ENCODE measurements around the gene TNFRSF25. TPM values are rescaled to one million over a fixed set of nuclear protein-coding genes. Genes with fewer than 3 reads are reported as not detected.

The TNFRSF25 gene
- total and polyA plus RNA-seq, 2 of the 8 experiments (the other 6 are each of a cell fraction or from before 2014, with no cell fraction given), result 10.7 to 19.5 TPM

- Histone ChIP-seq H4K91ac (replicated peaks; ENCODE audit: insufficient read length, low read length) (no peak overlapping the region), H2BK12ac (ENCODE audit: low read depth, low read length) (no peak overlapping the region), H4K8ac (ENCODE audit: extremely low read depth, insufficient read depth, low read length) (peak overlapping the region; percentile 53; the same call in 1 of the 2 replicates), H3K27ac (ENCODE audit: low read depth, low read length) (no peak overlapping the region), H2BK5ac (ENCODE audit: low read depth, low read length) (no peak overlapping the region), H3K14ac (ENCODE audit: insufficient read length) (no peak overlapping the region), H2AK5ac (ENCODE audit: low read depth, low read length) (no peak overlapping the region; the same call in 1 of the 2 replicates), H3K23me2 (ENCODE audit: low read depth, low read length) (peaks cover 13% of the 10 kb centered on the region; the same call in 1 of the 2 replicates), H3K56ac (replicated peaks; ENCODE audit: insufficient read length, low read depth, low read length) (no peak overlapping the region), H4K20me1 (replicated peaks in 1 of 2; ENCODE audit: control insufficient read depth in 1 of 2, insufficient read depth in 2 of 2, low read length in 2 of 2) (peaks cover 2 to 3% of the 10 kb centered on the region in 2 experiments), H2BK120ac (replicated peaks; ENCODE audit: low read depth, low read length) (no peak overlapping the region), H3K4me1 (replicated peaks in 1 of 4; ENCODE audit: control insufficient read depth in 3 of 4, insufficient read depth in 4 of 4, low read length in 3 of 4) (peaks cover 0 to 28% (median 19%) of the 10 kb centered on the region in 4 experiments; a peak in 6 of 7 replicates), H3K9me3 (ENCODE audit: insufficient read depth in 2 of 2, low read depth in 1 of 2, low read length in 1 of 2) (no peaks in the 10 kb centered on the region), H3K79me2 (ENCODE audit: control insufficient read depth in 1 of 2, insufficient read depth in 2 of 2, low read length in 2 of 2) (no peaks in the 10 kb centered on the region), H3K23ac (ENCODE audit: insufficient read length) (no peak overlapping the region), H3K4ac (replicated peaks; ENCODE audit: insufficient read length, low read depth, low read length) (no peak overlapping the region), H3K4me3 (ENCODE audit: extremely low read depth in 1 of 4, insufficient read depth in 2 of 4, low read depth in 3 of 4, low read length in 4 of 4) (no peak overlapping the region), H2BK20ac (ENCODE audit: low read length) (no peak overlapping the region), H3K9ac (replicated peaks in 1 of 4; ENCODE audit: extremely low read depth in 1 of 4, low read depth in 3 of 4, low read length in 3 of 4) (no peak overlapping the region), H3K27me3 (replicated peaks in 1 of 4; ENCODE audit: control insufficient read depth in 3 of 4, extremely low read depth in 1 of 4, insufficient read depth in 3 of 4, low read length in 3 of 4) (peaks cover 0 to 2% (median 0%) of the 10 kb centered on the region in 4 experiments; a peak in 3 of 7 replicates), H4K5ac (ENCODE audit: insufficient read length, low read depth, low read length) (no peak overlapping the region), H2AFZ (ENCODE audit: low read length) (no peak overlapping the region), H2BK15ac (ENCODE audit: low read length) (0 out of 2 replicates have a peak overlapping the region, but pooled peaks have one; percentile 72), H3K36me3 (ENCODE audit: control insufficient read depth in 2 of 4, insufficient read depth in 4 of 4, low read length in 3 of 4) (no peaks in the 10 kb centered on the region), H3K79me1 (ENCODE audit: low read depth, low read length) (peaks cover 2% of the 10 kb centered on the region; the same call in 1 of the 2 replicates), H3K4me2 (ENCODE audit: insufficient read depth in 1 of 2, low read depth in 2 of 2, low read length in 2 of 2) (no peak overlapping the region), H3K18ac (ENCODE audit: extremely low read depth, low read length) (no peak overlapping the region; the same call in 1 of the 2 replicates)
- ChIA-PET POLR2A (ENCODE audit: partially characterized antibody) (interaction anchor here (0.5 to 1.3 kb wide), 4 partner anchors 22 to 678 kb away, joined by 3 read pairs; no protein-coding TSS in a partner anchor), CTCF (ENCODE audit: partially characterized antibody) (interaction anchor here (0.6 to 12.0 kb wide), 17 partner anchors 10 to 242 kb away, joined by 3 to 168 read pairs (median 7); no protein-coding TSS in a partner anchor)
- FAIRE-seq (no peak), DNase-seq (ENCODE audit: low read depth in 1 of 2, low spot score in 2 of 2) (no peak)
- WGBS, 2 experiments (ENCODE audit: extremely low coverage in 1 of 2, insufficient coverage in 1 of 2, insufficient read length in 1 of 2, insufficient replicate concordance in 2 of 2, low coverage in 1 of 2, low lambda C conversion rate in 2 of 2, missing lambda C conversion rate in 1 of 2), result 94% methylated on average over 12 of the region's 13 CpGs; no CpG with 5 or more reads in 1 of the 2 experiments
- TF ChIP-seq TBP (IDR thresholded peaks at IDR 0.05; ENCODE audit: low read depth, low read length), result no peak
Observed at GRCh38 chr1:6488602-6489382, 22.8 kb upstream of the TNFRSF25 start.

Data from H1 (cell line).